Raji (cell line): ENCODE measurements around the gene DUOXA2.

ENCODE experiments used
- POLR2A ChIP-seq: IDR thresholded peaks from 2 replicates; pipeline ENCODE4 v1.6.1; 2011; ENCODE audit warnings: low read depth, low read length, control low read depth; ENCODE audit not compliant: insufficient read depth

Gene DUOXA2

GRCh38 chr15:45164914-45165313, 50.8 kb downstream of the DUOXA2 start:
- TF ChIP-seq POLR2A, result no peak

GRCh38 chr15:45165536-45165935, 51.4 kb downstream of the DUOXA2 start:
- TF ChIP-seq POLR2A, result no peak

- TF ChIP-seq POLR2A, result peak; percentile 47
These were observed 52.9 kb downstream of the DUOXA2 start for GRCh38 chr15:45166834-45167630.

GRCh38 chr15:45167631-45168205, 53.6 kb downstream of the DUOXA2 start:
- TF ChIP-seq POLR2A, result no peak
